ENCODE results near the gene APOBEC3A. TPM values are rescaled to one million over a fixed set of nuclear protein-coding genes. Genes with fewer than 3 reads are reported as not detected.
A peak's percentile ranks its signal among the peaks of the same experiment; 100 is the strongest.
"Not testable (repeated sequence)": the region's sequence is repeated elsewhere in the genome, so short reads cannot be mapped to it uniquely, and the experiment has no call there.

Gene APOBEC3A
- total RNA-seq, 1 donor from 2014 or later: 1.0 TPM

GRCh38 chr22:38981992-38982927 is 24.9 kb downstream of the APOBEC3A start, which contains the start of gene APOBEC3B:
TSS of gene APOBEC3B (plus strand) at chr22:38982347. CDS start at chr22:38982454, 107 bp downstream.
- Histone ChIP-seq H3K4me3 (ENCODE audit: low read depth, low read length) (peak within 1 kb of the TSS; percentile 25), H3K27me3 (ENCODE audit: control insufficient read depth, insufficient read depth, low read length) (no peaks in the 10 kb centered on the region), H3K36me3 (ENCODE audit: control insufficient read depth, insufficient read depth, low read length) (no peaks in the 10 kb centered on the region)
- peak; percentile 76 for DNase-seq (ENCODE audit: low read depth)
- TF ChIP-seq CTCF (IDR thresholded peaks at IDR 0.05; ENCODE audit: insufficient read depth, low read length, poor library complexity, severe bottlenecking): no peak

- Histone ChIP-seq H3K27me3 (ENCODE audit: control insufficient read depth, insufficient read depth, low read length) (no peaks in the 10 kb centered on the region), H3K4me3 (ENCODE audit: low read depth, low read length) (no peak overlapping the region), H3K36me3 (ENCODE audit: control insufficient read depth, insufficient read depth, low read length) (no peaks in the 10 kb centered on the region)
- no peak for TF ChIP-seq CTCF (IDR thresholded peaks at IDR 0.05; ENCODE audit: insufficient read depth, low read length, poor library complexity, severe bottlenecking)
- DNase-seq (ENCODE audit: low read depth): no peak
Observed at GRCh38 chr22:38984224-38984623, 26.8 kb downstream of the APOBEC3A start.

GRCh38 chr22:38984784-38985757 is 27.7 kb downstream of the APOBEC3A start:
- not testable (repeated sequence) for H3K4me3 ChIP-seq (ENCODE audit: low read depth, low read length); H3K36me3 ChIP-seq (ENCODE audit: control insufficient read depth, insufficient read depth, low read length); H3K27me3 ChIP-seq (ENCODE audit: control insufficient read depth, insufficient read depth, low read length)
- DNase-seq (ENCODE audit: low read depth): peak; percentile 77

GRCh38 chr22:38986629-38987028 is 29.2 kb downstream of the APOBEC3A start:
- no peak for DNase-seq (ENCODE audit: low read depth)
- no peak for TF ChIP-seq CTCF (IDR thresholded peaks at IDR 0.05; ENCODE audit: insufficient read depth, low read length, poor library complexity, severe bottlenecking)
- Histone ChIP-seq H3K4me3 (ENCODE audit: low read depth, low read length) (no peak overlapping the region), H3K36me3 (ENCODE audit: control insufficient read depth, insufficient read depth, low read length) (no peaks in the 10 kb centered on the region), H3K27me3 (ENCODE audit: control insufficient read depth, insufficient read depth, low read length) (no peaks in the 10 kb centered on the region)

GRCh38 chr22:38987171-38987895 is 29.9 kb downstream of the APOBEC3A start:
- Histone ChIP-seq H3K27me3 (ENCODE audit: control insufficient read depth, insufficient read depth, low read length) (no peaks in the 10 kb centered on the region), H3K36me3 (ENCODE audit: control insufficient read depth, insufficient read depth, low read length) (no peaks in the 10 kb centered on the region), H3K4me3 (ENCODE audit: low read depth, low read length) (no peak overlapping the region)
- TF ChIP-seq CTCF (IDR thresholded peaks at IDR 0.05; ENCODE audit: insufficient read depth, low read length, poor library complexity, severe bottlenecking): no peak
- no peak for DNase-seq (ENCODE audit: low read depth)
